HepG2 (cell line): ENCODE measurements around the gene TMEM143.

Experiments used
- CHD4 ChIP-seq: fragments of 200-600 bp; sonication (generic); IDR thresholded peaks from 2 replicates; pipeline ENCODE4 v1.7.0; 2017; ENCODE audit warnings: mild to moderate bottlenecking, low read length, borderline replicate concordance
- HOXA3 ChIP-seq: sonication (generic); formaldehyde crosslinking; IDR thresholded peaks from 2 replicates; pipeline ENCODE4 v1.5.0; 2020; ENCODE audit warnings: missing genetic modification reagents
- KLF12 ChIP-seq: sonication (generic); formaldehyde crosslinking; IDR thresholded peaks from 2 replicates; pipeline ENCODE4 v1.4.0; 2020; ENCODE audit warnings: missing genetic modification reagents, borderline replicate concordance
- MAZ ChIP-seq, 2 experiments: sonication (generic) in 1 of 2; formaldehyde crosslinking in 1 of 2; IDR thresholded peaks; 2 replicates each; pipeline versions ENCODE4 v1.5.0 to v1.6.1; 2012 to 2020; ENCODE audit warnings: low read depth in 2 of 2, mild to moderate bottlenecking in 2 of 2, borderline replicate concordance in 1 of 2, improper control_type of control experiment in 1 of 2, low read length in 1 of 2, missing genetic modification reagents in 1 of 2, moderate library complexity in 1 of 2
- NAIF1 ChIP-seq: sonication (generic); formaldehyde crosslinking; IDR thresholded peaks from 2 replicates; pipeline ENCODE4 v1.5.0; 2020; ENCODE audit warnings: mild to moderate bottlenecking, missing genetic modification reagents, borderline replicate concordance
- SCMH1 ChIP-seq: sonication (generic); formaldehyde crosslinking; IDR thresholded peaks from 2 replicates; pipeline ENCODE4 v1.9.0; 2021; ENCODE audit warnings: missing genetic modification reagents, mild to moderate bottlenecking, borderline replicate concordance
- SMC3 ChIP-seq: IDR thresholded peaks from 2 replicates; pipeline ENCODE4 v1.6.1; 2011; ENCODE audit warnings: low read length, improper control_type of control experiment
- ZFP36 ChIP-seq: fragments of 150-350 bp; IDR thresholded peaks from 2 replicates; pipeline ENCODE4 v1.6.1; 2018; ENCODE audit warnings: borderline replicate concordance, low read length, low read depth; ENCODE audit not compliant: partially characterized antibody
- ZNF382 ChIP-seq: sonication (generic); formaldehyde crosslinking; IDR thresholded peaks from 2 replicates; pipeline ENCODE4 v1.5.0; 2020; ENCODE audit warnings: missing genetic modification reagents, mild to moderate bottlenecking, borderline replicate concordance
- TF ChIP-seq, protein P1 (sequence below): sonication (generic); formaldehyde crosslinking; IDR thresholded peaks from 2 replicates; pipeline ENCODE4 v1.4.0; 2020; ENCODE audit warnings: missing genetic modification reagents
- TF ChIP-seq, protein P2 (sequence below): sonication (generic); formaldehyde crosslinking; IDR thresholded peaks from 2 replicates; pipeline ENCODE4 v1.4.0; 2020; ENCODE audit warnings: missing genetic modification reagents, borderline replicate concordance
- TF ChIP-seq, protein P3 (sequence below): sonication (generic); formaldehyde crosslinking; conservative IDR thresholded peaks from 2 replicates; pipeline ENCODE4 v1.4.0; 2020; ENCODE audit warnings: missing genetic modification reagents
- TF ChIP-seq, protein P4 (sequence below): sonication (generic); formaldehyde crosslinking; IDR thresholded peaks from 2 replicates; pipeline ENCODE4 v1.5.0; 2020; ENCODE audit warnings: mild to moderate bottlenecking, missing genetic modification reagents, moderate library complexity
- TF ChIP-seq, protein P5 (sequence below): sonication (generic); IDR thresholded peaks from 2 replicates; pipeline ENCODE4 v1.6.1; 2016; ENCODE audit warnings: low read depth, borderline replicate concordance

DNA sequence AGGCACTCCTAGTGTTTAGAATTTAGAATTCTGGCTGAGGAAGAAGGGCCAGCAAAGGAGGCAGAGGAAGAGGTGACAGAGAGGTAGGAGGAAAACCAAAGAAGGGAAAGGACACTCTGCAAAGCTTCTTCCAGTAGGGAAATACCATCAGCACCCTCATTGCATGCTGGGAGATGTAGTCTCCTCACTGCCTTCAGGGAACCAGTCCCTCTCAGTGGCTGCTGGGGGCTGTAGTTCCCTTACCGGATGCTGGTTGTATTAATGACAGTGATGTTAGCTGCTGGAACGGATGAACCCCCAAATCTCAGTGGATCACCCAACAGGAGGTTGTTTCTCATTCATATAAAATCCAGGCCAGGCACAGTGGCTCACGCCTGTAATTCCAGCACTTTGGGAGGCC is 39.9 kb upstream of the TMEM143 start:
- TF ChIP-seq NAIF1 (CRISPR knock-in tag) (no peak), ZNF382 (no peak), MAZ (IDR thresholded peaks at IDR 0.05; ENCODE audit: borderline replicate concordance, low read depth, low read length) (no peak), MAZ (CRISPR knock-in tag; IDR thresholded peaks at IDR 0.05; ENCODE audit: low read depth) (no peak), HOXA3 (CRISPR knock-in tag) (no peak), KLF12 (no peak), CHD4 (no peak), ZFP36 (no peak), SMC3 (no peak), SCMH1 (CRISPR knock-in tag) (no peak)
- TF ChIP-seq, protein P1, sequence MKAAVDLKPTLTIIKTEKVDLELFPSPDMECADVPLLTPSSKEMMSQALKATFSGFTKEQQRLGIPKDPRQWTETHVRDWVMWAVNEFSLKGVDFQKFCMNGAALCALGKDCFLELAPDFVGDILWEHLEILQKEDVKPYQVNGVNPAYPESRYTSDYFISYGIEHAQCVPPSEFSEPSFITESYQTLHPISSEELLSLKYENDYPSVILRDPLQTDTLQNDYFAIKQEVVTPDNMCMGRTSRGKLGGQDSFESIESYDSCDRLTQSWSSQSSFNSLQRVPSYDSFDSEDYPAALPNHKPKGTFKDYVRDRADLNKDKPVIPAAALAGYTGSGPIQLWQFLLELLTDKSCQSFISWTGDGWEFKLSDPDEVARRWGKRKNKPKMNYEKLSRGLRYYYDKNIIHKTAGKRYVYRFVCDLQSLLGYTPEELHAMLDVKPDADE (CRISPR knock-in tag): no peak
- TF ChIP-seq, protein P2, sequence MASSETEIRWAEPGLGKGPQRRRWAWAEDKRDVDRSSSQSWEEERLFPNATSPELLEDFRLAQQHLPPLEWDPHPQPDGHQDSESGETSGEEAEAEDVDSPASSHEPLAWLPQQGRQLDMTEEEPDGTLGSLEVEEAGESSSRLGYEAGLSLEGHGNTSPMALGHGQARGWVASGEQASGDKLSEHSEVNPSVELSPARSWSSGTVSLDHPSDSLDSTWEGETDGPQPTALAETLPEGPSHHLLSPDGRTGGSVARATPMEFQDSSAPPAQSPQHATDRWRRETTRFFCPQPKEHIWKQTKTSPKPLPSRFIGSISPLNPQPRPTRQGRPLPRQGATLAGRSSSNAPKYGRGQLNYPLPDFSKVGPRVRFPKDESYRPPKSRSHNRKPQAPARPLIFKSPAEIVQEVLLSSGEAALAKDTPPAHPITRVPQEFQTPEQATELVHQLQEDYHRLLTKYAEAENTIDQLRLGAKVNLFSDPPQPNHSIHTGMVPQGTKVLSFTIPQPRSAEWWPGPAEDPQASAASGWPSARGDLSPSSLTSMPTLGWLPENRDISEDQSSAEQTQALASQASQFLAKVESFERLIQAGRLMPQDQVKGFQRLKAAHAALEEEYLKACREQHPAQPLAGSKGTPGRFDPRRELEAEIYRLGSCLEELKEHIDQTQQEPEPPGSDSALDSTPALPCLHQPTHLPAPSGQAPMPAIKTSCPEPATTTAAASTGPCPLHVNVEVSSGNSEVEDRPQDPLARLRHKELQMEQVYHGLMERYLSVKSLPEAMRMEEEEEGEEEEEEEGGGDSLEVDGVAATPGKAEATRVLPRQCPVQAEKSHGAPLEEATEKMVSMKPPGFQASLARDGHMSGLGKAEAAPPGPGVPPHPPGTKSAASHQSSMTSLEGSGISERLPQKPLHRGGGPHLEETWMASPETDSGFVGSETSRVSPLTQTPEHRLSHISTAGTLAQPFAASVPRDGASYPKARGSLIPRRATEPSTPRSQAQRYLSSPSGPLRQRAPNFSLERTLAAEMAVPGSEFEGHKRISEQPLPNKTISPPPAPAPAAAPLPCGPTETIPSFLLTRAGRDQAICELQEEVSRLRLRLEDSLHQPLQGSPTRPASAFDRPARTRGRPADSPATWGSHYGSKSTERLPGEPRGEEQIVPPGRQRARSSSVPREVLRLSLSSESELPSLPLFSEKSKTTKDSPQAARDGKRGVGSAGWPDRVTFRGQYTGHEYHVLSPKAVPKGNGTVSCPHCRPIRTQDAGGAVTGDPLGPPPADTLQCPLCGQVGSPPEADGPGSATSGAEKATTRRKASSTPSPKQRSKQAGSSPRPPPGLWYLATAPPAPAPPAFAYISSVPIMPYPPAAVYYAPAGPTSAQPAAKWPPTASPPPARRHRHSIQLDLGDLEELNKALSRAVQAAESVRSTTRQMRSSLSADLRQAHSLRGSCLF: no peak
- TF ChIP-seq, protein P3, sequence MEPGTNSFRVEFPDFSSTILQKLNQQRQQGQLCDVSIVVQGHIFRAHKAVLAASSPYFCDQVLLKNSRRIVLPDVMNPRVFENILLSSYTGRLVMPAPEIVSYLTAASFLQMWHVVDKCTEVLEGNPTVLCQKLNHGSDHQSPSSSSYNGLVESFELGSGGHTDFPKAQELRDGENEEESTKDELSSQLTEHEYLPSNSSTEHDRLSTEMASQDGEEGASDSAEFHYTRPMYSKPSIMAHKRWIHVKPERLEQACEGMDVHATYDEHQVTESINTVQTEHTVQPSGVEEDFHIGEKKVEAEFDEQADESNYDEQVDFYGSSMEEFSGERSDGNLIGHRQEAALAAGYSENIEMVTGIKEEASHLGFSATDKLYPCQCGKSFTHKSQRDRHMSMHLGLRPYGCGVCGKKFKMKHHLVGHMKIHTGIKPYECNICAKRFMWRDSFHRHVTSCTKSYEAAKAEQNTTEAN (CRISPR knock-in tag): no peak
- TF ChIP-seq, protein P4, sequence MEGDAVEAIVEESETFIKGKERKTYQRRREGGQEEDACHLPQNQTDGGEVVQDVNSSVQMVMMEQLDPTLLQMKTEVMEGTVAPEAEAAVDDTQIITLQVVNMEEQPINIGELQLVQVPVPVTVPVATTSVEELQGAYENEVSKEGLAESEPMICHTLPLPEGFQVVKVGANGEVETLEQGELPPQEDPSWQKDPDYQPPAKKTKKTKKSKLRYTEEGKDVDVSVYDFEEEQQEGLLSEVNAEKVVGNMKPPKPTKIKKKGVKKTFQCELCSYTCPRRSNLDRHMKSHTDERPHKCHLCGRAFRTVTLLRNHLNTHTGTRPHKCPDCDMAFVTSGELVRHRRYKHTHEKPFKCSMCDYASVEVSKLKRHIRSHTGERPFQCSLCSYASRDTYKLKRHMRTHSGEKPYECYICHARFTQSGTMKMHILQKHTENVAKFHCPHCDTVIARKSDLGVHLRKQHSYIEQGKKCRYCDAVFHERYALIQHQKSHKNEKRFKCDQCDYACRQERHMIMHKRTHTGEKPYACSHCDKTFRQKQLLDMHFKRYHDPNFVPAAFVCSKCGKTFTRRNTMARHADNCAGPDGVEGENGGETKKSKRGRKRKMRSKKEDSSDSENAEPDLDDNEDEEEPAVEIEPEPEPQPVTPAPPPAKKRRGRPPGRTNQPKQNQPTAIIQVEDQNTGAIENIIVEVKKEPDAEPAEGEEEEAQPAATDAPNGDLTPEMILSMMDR (CRISPR knock-in tag): no peak
- TF ChIP-seq, protein P5, sequence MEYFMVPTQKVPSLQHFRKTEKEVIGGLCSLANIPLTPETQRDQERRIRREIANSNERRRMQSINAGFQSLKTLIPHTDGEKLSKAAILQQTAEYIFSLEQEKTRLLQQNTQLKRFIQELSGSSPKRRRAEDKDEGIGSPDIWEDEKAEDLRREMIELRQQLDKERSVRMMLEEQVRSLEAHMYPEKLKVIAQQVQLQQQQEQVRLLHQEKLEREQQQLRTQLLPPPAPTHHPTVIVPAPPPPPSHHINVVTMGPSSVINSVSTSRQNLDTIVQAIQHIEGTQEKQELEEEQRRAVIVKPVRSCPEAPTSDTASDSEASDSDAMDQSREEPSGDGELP: no peak
